BLaER1 (cell line): ENCODE results near the gene GUCA1A.

Source experiments
- H3K27ac ChIP-seq: shearing (Covaris generic); formaldehyde crosslinking; 2 replicates; pipeline ENCODE4 v1.8.1; 2022
- H3K27me3 ChIP-seq: shearing (Covaris generic); formaldehyde crosslinking; 2 replicates; pipeline ENCODE4 v1.8.1; 2022
- H3K36me3 ChIP-seq: shearing (Covaris generic); formaldehyde crosslinking; 2 replicates; pipeline ENCODE4 v1.8.1; 2022
- H3K4me1 ChIP-seq: shearing (Covaris generic); formaldehyde crosslinking; 2 replicates; pipeline ENCODE4 v1.8.1; 2022
- H3K4me2 ChIP-seq: shearing (Covaris generic); formaldehyde crosslinking; 2 replicates; pipeline ENCODE4 v1.8.1; 2022
- H3K4me3 ChIP-seq: shearing (Covaris generic); formaldehyde crosslinking; 2 replicates; pipeline ENCODE4 v1.8.1; 2022
- H3K9ac ChIP-seq: shearing (Covaris generic); formaldehyde crosslinking; 2 replicates; pipeline ENCODE4 v1.8.1; 2022
- H3K9me3 ChIP-seq: shearing (Covaris generic); formaldehyde crosslinking; 2 replicates; pipeline ENCODE4 v1.8.1; 2022
- H4K20me1 ChIP-seq: shearing (Covaris generic); formaldehyde crosslinking; 2 replicates; pipeline ENCODE4 v1.8.1; 2022
- Cebpa-rat ChIP-seq: shearing (Covaris generic); IDR thresholded peaks from 2 replicates; pipeline ENCODE4 v1.8.1; 2022

Gene GUCA1A

GRCh38 chr6:42173101-42173500 is at the start of gene GUCA1A:
Gene GUCA1A (plus strand): TSS chr6:42173364. CDS start chr6:42173614, 250 bp downstream.
- Histone ChIP-seq H3K9ac (no peak within 1 kb of the TSS), H3K4me1 (peaks cover 11% of the 10 kb centered on the region), H3K4me3 (no peak within 1 kb of the TSS), H3K9me3 (no peaks in the 10 kb centered on the region), H3K36me3 (no peaks in the 10 kb centered on the region), H4K20me1 (no peaks in the 10 kb centered on the region), H3K4me2 (no peak within 1 kb of the TSS; the same call in 1 of the 2 replicates), H3K27ac (no peak within 1 kb of the TSS), H3K27me3 (no peaks in the 10 kb centered on the region)
- TF ChIP-seq Cebpa-rat = no peak

DNA sequence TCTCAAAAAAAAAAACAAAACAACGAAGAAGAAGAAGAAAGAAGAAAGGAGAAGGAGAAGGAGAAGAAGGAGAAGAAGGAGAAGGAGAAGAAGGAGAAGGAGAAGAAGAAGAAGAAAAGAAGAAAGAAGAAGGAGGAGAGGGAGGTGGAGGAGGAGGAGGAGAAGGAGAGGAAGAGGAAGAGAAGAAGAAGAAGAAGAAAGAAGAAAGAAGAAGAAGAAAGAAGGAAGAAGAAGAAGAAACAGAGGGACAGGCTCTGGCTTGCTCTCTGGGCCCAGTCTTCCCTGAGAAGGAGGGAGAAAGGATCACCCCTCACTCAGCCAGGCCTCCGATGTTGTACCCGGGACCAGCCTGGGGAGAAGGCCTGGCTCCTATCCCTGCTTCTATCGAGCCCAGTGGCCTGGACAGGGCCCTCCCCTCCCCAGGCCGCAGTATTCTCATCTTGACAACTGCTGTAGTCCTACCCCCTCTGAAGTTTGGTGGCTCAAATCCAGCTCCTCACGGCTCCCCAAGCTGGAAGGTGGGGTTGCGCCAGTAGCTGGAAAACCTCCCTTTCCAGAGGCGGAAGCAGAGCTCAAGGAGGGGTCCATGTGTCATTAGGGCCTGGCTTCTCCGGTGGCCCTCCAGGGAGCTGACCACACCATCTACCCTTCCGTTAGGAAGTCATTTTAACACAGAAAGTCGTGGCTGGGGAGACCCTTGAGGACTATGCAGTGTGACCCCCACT is 49.6 kb upstream of the GUCA1A start:
- Histone ChIP-seq H3K4me1 (peaks cover 4% of the 10 kb centered on the region; the same call in 1 of the 2 replicates), H3K36me3 (no peaks in the 10 kb centered on the region), H4K20me1 (no peaks in the 10 kb centered on the region), H3K4me2 (no peak overlapping the region), H3K27me3 (no peaks in the 10 kb centered on the region), H3K9ac (no peak overlapping the region), H3K27ac (no peak overlapping the region), H3K4me3 (no peak overlapping the region), H3K9me3 (no peaks in the 10 kb centered on the region)
- TF ChIP-seq Cebpa-rat = no peak

DNA sequence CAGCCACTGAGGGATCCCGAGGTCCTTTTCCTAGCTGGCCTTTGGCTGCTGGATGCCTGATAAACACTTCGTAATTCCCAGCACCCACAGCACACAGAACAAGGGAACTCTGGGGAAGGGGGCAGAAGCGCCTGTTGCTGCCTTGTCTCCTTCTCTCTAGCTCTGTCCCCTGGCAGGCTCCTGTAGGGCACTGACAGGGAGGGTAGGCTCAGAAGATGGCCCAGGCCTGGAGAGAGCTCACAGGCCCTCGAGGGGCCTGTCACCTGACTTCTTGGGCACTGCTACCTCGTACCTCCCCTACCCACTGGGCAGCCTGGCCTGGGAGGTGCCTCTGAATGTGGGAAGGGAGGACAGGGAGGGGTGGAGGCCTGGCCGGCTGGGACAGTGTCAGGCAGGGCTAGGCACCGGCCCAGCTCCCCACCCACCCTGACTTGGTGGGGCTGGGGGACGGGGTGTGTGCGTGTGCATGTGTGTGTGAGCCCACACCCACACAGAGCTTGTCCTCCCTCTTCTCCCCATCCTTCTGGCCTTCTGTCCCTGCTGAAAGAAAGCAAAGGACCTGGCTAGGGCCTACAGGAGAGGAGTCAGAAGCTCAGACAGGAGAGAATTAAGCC is 48.8 kb upstream of the GUCA1A start:
- no peak overlapping the region for H3K4me3 ChIP-seq
- H3K9me3 ChIP-seq = no peaks in the 10 kb centered on the region
- H4K20me1 ChIP-seq = no peaks in the 10 kb centered on the region
- no peak overlapping the region for H3K4me2 ChIP-seq
- H3K27ac ChIP-seq = no peak overlapping the region
- H3K9ac ChIP-seq = no peak overlapping the region
- no peaks in the 10 kb centered on the region for H3K36me3 ChIP-seq
- no peak for TF ChIP-seq Cebpa-rat
- peaks cover 4% of the 10 kb centered on the region; the same call in 1 of the 2 replicates for H3K4me1 ChIP-seq
- no peaks in the 10 kb centered on the region for H3K27me3 ChIP-seq

DNA sequence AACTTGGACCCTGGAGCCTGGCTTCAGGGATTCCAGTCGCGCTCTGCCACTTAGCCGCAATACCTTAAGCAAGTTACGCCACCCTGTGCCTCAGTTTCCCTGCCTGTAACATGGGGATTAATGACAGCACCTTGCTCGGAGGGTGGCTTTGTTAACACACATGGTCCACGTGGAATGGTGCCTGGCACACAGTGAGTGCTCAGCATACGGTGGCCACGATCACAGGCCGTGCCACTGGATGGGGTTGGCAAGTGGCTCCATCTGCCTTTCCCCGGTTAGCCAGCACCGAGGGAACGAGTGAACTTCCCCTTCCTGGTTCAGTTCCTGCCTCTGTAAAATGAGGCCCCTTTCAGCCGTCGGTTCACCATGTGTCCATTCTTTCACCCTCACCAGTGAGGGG is 47.9 kb upstream of the GUCA1A start:
- Histone ChIP-seq H3K9me3 (no peaks in the 10 kb centered on the region), H4K20me1 (no peaks in the 10 kb centered on the region), H3K36me3 (no peaks in the 10 kb centered on the region), H3K27me3 (no peaks in the 10 kb centered on the region), H3K27ac (no peak overlapping the region), H3K4me1 (peaks cover 4% of the 10 kb centered on the region; the same call in 1 of the 2 replicates), H3K4me2 (no peak overlapping the region), H3K4me3 (no peak overlapping the region), H3K9ac (no peak overlapping the region)
- no peak for TF ChIP-seq Cebpa-rat

- Histone ChIP-seq H3K27ac (no peak overlapping the region), H3K36me3 (no peaks in the 10 kb centered on the region), H4K20me1 (no peaks in the 10 kb centered on the region), H3K9me3 (no peaks in the 10 kb centered on the region), H3K27me3 (no peaks in the 10 kb centered on the region), H3K9ac (no peak overlapping the region), H3K4me2 (no peak overlapping the region), H3K4me3 (no peak overlapping the region), H3K4me1 (peaks cover 4% of the 10 kb centered on the region; the same call in 1 of the 2 replicates)
- no peak for TF ChIP-seq Cebpa-rat
These were observed 47.5 kb upstream of the GUCA1A start for GRCh38 chr6:42125663-42126062.

DNA sequence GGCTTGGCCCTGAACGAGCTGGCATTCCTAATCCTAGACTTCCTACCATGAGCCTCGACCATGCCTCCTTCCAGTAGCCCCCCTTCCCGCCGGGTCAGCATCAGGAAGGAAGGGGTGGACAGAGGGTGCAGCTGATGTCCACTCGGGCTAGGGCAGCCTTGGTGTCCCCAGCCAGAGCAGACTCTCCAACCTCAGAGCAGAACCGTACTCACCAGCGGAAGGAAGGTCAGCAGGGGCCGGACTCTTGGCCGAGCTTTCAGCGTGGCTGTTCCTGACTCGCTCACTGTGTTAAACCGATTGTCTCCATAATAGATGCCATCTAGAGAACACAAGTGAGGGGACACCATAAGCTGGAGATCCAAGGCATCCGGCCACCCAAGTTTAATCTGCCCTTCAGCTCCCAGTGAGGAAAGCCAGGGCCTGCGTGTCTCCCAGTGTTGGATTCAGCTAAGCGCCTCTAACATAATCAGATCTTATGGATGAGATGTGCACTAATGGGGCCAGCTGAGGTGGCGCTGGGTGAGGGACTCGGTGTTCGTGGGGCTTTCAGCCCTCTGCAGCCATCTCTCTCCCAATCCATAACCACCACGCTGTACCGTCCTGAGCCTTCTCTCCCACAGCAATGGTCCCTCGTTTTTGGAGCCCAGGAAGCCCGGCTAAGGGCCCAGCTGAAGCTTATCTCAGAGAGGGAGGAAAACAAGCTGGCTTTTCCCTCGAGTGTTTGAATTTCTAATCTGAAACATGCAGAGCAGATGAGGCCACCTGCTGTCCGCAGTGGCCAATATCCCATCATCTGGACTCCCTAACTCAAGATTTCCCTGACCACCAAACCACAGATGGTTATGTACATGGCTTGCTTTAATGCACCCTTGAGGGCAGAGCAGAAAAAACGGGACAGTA is 44.5 kb upstream of the GUCA1A start:
- Histone ChIP-seq H3K27ac (no peak overlapping the region), H3K4me3 (no peak overlapping the region), H3K27me3 (no peaks in the 10 kb centered on the region), H3K36me3 (no peaks in the 10 kb centered on the region), H3K4me1 (peaks cover 4% of the 10 kb centered on the region; the same call in 1 of the 2 replicates), H3K9ac (no peak overlapping the region), H3K9me3 (no peaks in the 10 kb centered on the region), H3K4me2 (no peak overlapping the region), H4K20me1 (no peaks in the 10 kb centered on the region)
- no peak for TF ChIP-seq Cebpa-rat

GRCh38 chr6:42129360-42129676 is 43.8 kb upstream of the GUCA1A start:
- H3K36me3 ChIP-seq = no peaks in the 10 kb centered on the region
- no peak overlapping the region for H3K27ac ChIP-seq
- H3K4me3 ChIP-seq = no peak overlapping the region

DNA sequence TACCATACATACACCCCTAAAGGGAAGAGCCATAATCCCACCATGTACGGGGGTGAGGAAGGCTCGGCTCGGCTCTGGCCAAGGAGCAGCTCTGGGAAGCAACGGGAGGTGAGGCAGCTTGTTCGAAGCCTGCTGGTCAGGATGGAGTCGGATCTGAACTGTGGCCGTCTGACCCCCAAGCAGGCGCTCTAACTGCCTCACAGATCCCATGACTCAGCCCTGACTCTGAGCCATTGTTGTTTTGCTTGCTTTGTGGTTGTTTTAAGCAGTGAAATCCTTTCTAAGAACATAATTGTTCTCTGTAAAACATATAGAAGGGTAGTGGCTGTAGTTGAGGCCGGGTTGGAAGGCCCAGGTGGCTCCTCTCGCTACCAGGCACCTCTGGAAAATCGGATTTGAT is 41.6 kb upstream of the GUCA1A start:
- no peak overlapping the region for H3K4me3 ChIP-seq
- H3K4me2 ChIP-seq = no peak overlapping the region
- H3K9me3 ChIP-seq = no peaks in the 10 kb centered on the region
- H3K27ac ChIP-seq = no peak overlapping the region
- no peak overlapping the region for H3K9ac ChIP-seq
- peaks cover 4% of the 10 kb centered on the region for H3K4me1 ChIP-seq
- no peaks in the 10 kb centered on the region for H3K36me3 ChIP-seq
- no peak for TF ChIP-seq Cebpa-rat
- H4K20me1 ChIP-seq = no peaks in the 10 kb centered on the region
- no peaks in the 10 kb centered on the region for H3K27me3 ChIP-seq

More at GRCh38 chr6:42129360-42129676, 43.8 kb upstream of the GUCA1A start:
- no peak overlapping the region for H3K4me2 ChIP-seq
- no peak overlapping the region for H3K9ac ChIP-seq
- H3K4me1 ChIP-seq = peaks cover 4% of the 10 kb centered on the region; the same call in 1 of the 2 replicates
- H4K20me1 ChIP-seq = no peaks in the 10 kb centered on the region
- H3K9me3 ChIP-seq = no peaks in the 10 kb centered on the region
- no peak for TF ChIP-seq Cebpa-rat
- no peaks in the 10 kb centered on the region for H3K27me3 ChIP-seq

DNA sequence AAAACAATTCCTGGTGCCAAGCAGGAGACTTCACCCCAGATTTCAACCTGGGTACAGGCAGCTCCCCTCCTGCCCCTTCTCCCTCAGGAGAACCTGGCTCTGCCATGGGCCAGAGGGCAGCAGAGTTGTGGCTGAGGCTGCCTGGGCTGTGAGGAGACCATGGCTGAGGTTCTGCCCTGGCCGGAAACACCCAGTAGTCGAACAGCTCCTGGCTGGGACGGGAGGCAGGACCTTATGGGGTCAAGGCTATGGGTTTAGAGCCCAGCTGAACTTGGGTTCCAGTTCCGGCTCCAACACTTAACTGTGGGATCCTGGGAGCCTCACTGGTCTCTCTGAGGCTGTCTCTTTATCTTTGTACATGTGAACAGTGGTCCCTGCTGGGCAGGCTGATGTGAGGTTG is 39.2 kb upstream of the GUCA1A start:
- H3K27me3 ChIP-seq = no peaks in the 10 kb centered on the region
- H3K27ac ChIP-seq = no peak overlapping the region
- H3K9me3 ChIP-seq = no peaks in the 10 kb centered on the region
- H3K9ac ChIP-seq = no peak overlapping the region
- H4K20me1 ChIP-seq = no peaks in the 10 kb centered on the region
- peaks cover 12% of the 10 kb centered on the region for H3K4me1 ChIP-seq
- H3K4me2 ChIP-seq = no peak overlapping the region
- H3K36me3 ChIP-seq = no peaks in the 10 kb centered on the region
- TF ChIP-seq Cebpa-rat = no peak
- H3K4me3 ChIP-seq = no peak overlapping the region

DNA sequence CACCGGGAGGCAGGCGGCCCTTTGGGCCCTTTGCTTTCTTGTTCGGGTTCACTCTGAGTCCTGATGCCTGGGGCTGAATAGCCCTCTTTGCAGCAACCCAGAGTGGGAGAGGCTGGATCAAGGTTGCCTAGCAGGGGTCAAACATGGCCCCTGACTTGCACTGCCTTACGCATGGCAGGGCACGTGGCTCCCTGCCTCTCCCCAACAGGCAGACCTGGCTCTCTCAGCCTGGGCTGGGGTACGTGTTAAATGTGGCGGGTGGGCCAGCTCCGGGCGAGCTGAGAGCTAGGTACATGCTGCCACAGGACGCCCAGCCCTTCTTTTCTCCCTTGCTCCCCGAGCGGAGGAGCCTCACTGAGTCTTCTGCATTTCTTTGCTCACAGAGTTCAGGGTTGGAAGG is 38.0 kb upstream of the GUCA1A start:
- Histone ChIP-seq H3K4me1 (peaks cover 18% of the 10 kb centered on the region), H3K9ac (no peak overlapping the region)
- no peak for TF ChIP-seq Cebpa-rat

More for the DNA sequence above, 38.0 kb upstream of the GUCA1A start:
- no peak overlapping the region for H3K27ac ChIP-seq
- H3K4me2 ChIP-seq = no peak overlapping the region
- peaks cover 6% of the 10 kb centered on the region; the same call in 1 of the 2 replicates for H3K27me3 ChIP-seq
- no peaks in the 10 kb centered on the region for H3K36me3 ChIP-seq
- no peak overlapping the region for H3K4me3 ChIP-seq
- H3K9me3 ChIP-seq = no peaks in the 10 kb centered on the region
- H4K20me1 ChIP-seq = no peaks in the 10 kb centered on the region
